Measurements from ENCODE around the gene NEGR1. TPM values are rescaled to one million over a fixed set of nuclear protein-coding genes. Genes with fewer than 3 reads are reported as not detected.

The NEGR1 gene
- total and polyA plus RNA-seq, 2 experiments from 2014 or later = 0.57 to 0.94 TPM

GRCh38 chr1:71738256-71738655 lies 544.1 kb downstream of the NEGR1 start:
- Histone ChIP-seq H3K27me3 (ENCODE audit: insufficient read depth) (no peaks in the 10 kb centered on the region), H3F3A (replicated peaks; ENCODE audit: low read depth) (no peaks in the 10 kb centered on the region), H3K4me1 (ENCODE audit: insufficient read depth) (peaks cover 20% of the 10 kb centered on the region), H4K20me1 (replicated peaks; ENCODE audit: insufficient read depth) (no peaks in the 10 kb centered on the region), H3K9me2 (ENCODE audit: insufficient read depth) (peaks cover 3% of the 10 kb centered on the region; the same call in 1 of the 2 replicates), H3K79me2 (replicated peaks; ENCODE audit: insufficient read depth) (no peaks in the 10 kb centered on the region), H2AFZ (no peak overlapping the region), H3K36me3 (ENCODE audit: insufficient read depth) (no peaks in the 10 kb centered on the region), H3K4me3 (no peak overlapping the region), H3K4me2 (peak overlapping the region; percentile 19; the same call in 1 of the 2 replicates), H3K27ac (ENCODE audit: low read depth) (no peak overlapping the region; the same call in 1 of the 2 replicates)
- DNase-seq (ENCODE audit: low spot score) = no peak
- peaks cover 8% of the 10 kb centered on the region; the same call in 2 of the 3 replicates for H3K36me3 Mint-ChIP-seq (ENCODE audit: low read depth)
- H3K27me3 Mint-ChIP-seq (ENCODE audit: insufficient read depth, low read depth, poor library complexity) = peaks cover 8% of the 10 kb centered on the region
- peak; percentile 47 for ATAC-seq
- TF ChIP-seq CREB1 (CRISPR knock-in tag; IDR thresholded peaks at IDR 0.05; ENCODE audit: low read depth) (no peak), STAT1 (IDR thresholded peaks at IDR 0.05; ENCODE audit: unreplicated experiment) (no peak), JUNB (IDR thresholded peaks at IDR 0.05; ENCODE audit: unreplicated experiment) (no peak), CTCF (conservative IDR thresholded peaks at IDR 0.05; ENCODE audit: low read depth in 2 of 2) (no peak), ZNF331 (CRISPR knock-in tag; IDR thresholded peaks at IDR 0.05; ENCODE audit: low read depth) (no peak), REST (IDR thresholded peaks at IDR 0.05; ENCODE audit: unreplicated experiment) (no peak), EZH2 (IDR thresholded peaks at IDR 0.05; ENCODE audit: low read depth, unreplicated experiment) (no peak), POLR2AphosphoS5 (IDR thresholded peaks at IDR 0.05; ENCODE audit: low read depth) (no peak), NANOG (IDR thresholded peaks at IDR 0.05; ENCODE audit: borderline replicate concordance) (no peak), EZH2phosphoT487 (IDR thresholded peaks at IDR 0.05; ENCODE audit: unreplicated experiment) (no peak), ZNF114 (CRISPR knock-in tag; IDR thresholded peaks at IDR 0.05) (no peak)
- TF ChIP-seq, protein P1, sequence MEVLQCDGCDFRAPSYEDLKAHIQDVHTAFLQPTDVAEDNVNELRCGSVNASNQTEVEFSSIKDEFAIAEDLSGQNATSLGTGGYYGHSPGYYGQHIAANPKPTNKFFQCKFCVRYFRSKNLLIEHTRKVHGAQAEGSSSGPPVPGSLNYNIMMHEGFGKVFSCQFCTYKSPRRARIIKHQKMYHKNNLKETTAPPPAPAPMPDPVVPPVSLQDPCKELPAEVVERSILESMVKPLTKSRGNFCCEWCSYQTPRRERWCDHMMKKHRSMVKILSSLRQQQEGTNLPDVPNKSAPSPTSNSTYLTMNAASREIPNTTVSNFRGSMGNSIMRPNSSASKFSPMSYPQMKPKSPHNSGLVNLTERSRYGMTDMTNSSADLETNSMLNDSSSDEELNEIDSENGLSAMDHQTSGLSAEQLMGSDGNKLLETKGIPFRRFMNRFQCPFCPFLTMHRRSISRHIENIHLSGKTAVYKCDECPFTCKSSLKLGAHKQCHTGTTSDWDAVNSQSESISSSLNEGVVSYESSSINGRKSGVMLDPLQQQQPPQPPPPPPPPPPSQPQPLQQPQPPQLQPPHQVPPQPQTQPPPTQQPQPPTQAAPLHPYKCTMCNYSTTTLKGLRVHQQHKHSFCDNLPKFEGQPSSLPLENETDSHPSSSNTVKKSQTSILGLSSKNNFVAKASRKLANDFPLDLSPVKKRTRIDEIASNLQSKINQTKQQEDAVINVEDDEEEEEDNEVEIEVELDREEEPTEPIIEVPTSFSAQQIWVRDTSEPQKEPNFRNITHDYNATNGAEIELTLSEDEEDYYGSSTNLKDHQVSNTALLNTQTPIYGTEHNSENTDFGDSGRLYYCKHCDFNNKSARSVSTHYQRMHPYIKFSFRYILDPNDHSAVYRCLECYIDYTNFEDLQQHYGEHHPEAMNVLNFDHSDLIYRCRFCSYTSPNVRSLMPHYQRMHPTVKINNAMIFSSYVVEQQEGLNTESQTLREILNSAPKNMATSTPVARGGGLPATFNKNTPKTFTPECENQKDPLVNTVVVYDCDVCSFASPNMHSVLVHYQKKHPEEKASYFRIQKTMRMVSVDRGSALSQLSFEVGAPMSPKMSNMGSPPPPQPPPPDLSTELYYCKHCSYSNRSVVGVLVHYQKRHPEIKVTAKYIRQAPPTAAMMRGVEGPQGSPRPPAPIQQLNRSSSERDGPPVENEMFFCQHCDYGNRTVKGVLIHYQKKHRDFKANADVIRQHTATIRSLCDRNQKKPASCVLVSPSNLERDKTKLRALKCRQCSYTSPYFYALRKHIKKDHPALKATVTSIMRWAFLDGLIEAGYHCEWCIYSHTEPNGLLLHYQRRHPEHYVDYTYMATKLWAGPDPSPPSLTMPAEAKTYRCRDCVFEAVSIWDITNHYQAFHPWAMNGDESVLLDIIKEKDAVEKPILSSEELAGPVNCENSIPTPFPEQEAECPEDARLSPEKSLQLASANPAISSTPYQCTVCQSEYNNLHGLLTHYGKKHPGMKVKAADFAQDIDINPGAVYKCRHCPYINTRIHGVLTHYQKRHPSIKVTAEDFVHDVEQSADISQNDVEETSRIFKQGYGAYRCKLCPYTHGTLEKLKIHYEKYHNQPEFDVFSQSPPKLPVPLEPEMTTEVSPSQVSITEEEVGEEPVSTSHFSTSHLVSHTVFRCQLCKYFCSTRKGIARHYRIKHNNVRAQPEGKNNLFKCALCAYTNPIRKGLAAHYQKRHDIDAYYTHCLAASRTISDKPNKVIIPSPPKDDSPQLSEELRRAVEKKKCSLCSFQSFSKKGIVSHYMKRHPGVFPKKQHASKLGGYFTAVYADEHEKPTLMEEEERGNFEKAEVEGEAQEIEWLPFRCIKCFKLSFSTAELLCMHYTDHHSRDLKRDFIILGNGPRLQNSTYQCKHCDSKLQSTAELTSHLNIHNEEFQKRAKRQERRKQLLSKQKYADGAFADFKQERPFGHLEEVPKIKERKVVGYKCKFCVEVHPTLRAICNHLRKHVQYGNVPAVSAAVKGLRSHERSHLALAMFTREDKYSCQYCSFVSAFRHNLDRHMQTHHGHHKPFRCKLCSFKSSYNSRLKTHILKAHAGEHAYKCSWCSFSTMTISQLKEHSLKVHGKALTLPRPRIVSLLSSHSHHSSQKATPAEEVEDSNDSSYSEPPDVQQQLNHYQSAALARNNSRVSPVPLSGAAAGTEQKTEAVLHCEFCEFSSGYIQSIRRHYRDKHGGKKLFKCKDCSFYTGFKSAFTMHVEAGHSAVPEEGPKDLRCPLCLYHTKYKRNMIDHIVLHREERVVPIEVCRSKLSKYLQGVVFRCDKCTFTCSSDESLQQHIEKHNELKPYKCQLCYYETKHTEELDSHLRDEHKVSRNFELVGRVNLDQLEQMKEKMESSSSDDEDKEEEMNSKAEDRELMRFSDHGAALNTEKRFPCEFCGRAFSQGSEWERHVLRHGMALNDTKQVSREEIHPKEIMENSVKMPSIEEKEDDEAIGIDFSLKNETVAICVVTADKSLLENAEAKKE (CRISPR knock-in tag; IDR thresholded peaks at IDR 0.05) = no peak
- TF ChIP-seq, protein P2, sequence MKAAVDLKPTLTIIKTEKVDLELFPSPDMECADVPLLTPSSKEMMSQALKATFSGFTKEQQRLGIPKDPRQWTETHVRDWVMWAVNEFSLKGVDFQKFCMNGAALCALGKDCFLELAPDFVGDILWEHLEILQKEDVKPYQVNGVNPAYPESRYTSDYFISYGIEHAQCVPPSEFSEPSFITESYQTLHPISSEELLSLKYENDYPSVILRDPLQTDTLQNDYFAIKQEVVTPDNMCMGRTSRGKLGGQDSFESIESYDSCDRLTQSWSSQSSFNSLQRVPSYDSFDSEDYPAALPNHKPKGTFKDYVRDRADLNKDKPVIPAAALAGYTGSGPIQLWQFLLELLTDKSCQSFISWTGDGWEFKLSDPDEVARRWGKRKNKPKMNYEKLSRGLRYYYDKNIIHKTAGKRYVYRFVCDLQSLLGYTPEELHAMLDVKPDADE (IDR thresholded peaks at IDR 0.05) = no peak
- peaks cover 45% of the 10 kb centered on the region for H3K4me1 Mint-ChIP-seq
- H3K9me3 Mint-ChIP-seq = peaks cover 14% of the 10 kb centered on the region; the same call in 2 of the 3 replicates
- no peak overlapping the region for H3K4me3 Mint-ChIP-seq
- 0 out of 2 replicates have a peak overlapping the region, but pooled peaks have one; percentile 87 for H3K27ac Mint-ChIP-seq

Data from GM23338 (cell line).